Bronchial epithelial cell (primary cell): ENCODE data around the gene MGLL. TPM values are rescaled to one million over a fixed set of nuclear protein-coding genes. Genes with fewer than 3 reads are reported as not detected.
A peak's percentile ranks its signal among the peaks of the same experiment; 100 is the strongest.
"Not testable (repeated sequence)": the region's sequence is repeated elsewhere in the genome, so short reads cannot be mapped to it uniquely, and the experiment has no call there.

ENCODE experiments used
- DNase-seq: peaks from one replicate; pipeline ENCODE4 v3.0.0-alpha.2; 2010; ENCODE audit warnings: low read depth
- FAIRE-seq: peaks from 2 replicates; lab custom pipeline; 2011; peaks lifted over from hg19 to GRCh38; lab: Jason Lieb, UNC
- H3K27me3 ChIP-seq: 2 replicates; pipeline ENCODE4 v1.5.1; 2011; ENCODE audit warnings: low read length; ENCODE audit not compliant: control insufficient read depth, insufficient read depth
- H3K36me3 ChIP-seq: 2 replicates; pipeline ENCODE4 v1.5.1; 2011; ENCODE audit warnings: low read length; ENCODE audit not compliant: control insufficient read depth, insufficient read depth
- H3K4me3 ChIP-seq: 2 replicates; pipeline ENCODE4 v1.5.1; 2011; ENCODE audit warnings: mild to moderate bottlenecking, low read depth, low read length, control low read depth
- total RNA-seq: library from RNA; depleted of rRNA; stranded (reverse); fragments of >200 nt; gene quantifications from 2 replicates; pipeline ENCODE4 v1.2.1, GENCODE V29; 2014
- TF ChIP-seq, protein P1 (sequence below): IDR thresholded peaks from 2 replicates; pipeline ENCODE4 v1.5.1; 2011; ENCODE audit warnings: mild to moderate bottlenecking, moderate library complexity, low read length, control low read depth, inconsistent platforms; ENCODE audit not compliant: insufficient read depth, severe bottlenecking

MGLL gene
- total RNA-seq, 1 donor from 2014 or later = 25.5 TPM

DNA sequence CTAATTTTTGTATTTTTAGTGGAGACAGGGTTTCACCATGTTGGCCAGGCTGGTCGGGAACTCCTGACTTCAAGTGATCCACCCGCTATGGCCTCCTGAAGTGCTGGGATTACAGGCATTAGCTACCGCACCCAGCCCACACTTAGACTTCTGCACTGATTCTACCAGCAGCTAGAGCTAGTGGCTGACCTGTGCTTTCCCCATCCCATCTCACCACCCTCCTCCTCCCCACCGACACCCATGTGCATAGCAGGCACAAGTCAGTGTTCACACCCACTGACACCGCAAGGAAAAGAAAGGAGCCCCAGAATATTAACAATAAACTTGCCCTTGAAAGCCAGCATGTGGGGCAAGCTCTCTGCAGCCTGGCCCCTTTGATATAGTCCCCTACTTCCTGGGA, 160.7 kb downstream of the MGLL start:
- no peaks in the 10 kb centered on the region for H3K27me3 ChIP-seq
- TF ChIP-seq, protein P1, sequence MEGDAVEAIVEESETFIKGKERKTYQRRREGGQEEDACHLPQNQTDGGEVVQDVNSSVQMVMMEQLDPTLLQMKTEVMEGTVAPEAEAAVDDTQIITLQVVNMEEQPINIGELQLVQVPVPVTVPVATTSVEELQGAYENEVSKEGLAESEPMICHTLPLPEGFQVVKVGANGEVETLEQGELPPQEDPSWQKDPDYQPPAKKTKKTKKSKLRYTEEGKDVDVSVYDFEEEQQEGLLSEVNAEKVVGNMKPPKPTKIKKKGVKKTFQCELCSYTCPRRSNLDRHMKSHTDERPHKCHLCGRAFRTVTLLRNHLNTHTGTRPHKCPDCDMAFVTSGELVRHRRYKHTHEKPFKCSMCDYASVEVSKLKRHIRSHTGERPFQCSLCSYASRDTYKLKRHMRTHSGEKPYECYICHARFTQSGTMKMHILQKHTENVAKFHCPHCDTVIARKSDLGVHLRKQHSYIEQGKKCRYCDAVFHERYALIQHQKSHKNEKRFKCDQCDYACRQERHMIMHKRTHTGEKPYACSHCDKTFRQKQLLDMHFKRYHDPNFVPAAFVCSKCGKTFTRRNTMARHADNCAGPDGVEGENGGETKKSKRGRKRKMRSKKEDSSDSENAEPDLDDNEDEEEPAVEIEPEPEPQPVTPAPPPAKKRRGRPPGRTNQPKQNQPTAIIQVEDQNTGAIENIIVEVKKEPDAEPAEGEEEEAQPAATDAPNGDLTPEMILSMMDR = no peak
- DNase-seq (no peak), FAIRE-seq (no peak)
- H3K36me3 ChIP-seq = no peaks in the 10 kb centered on the region
- H3K4me3 ChIP-seq = no peak overlapping the region

DNA sequence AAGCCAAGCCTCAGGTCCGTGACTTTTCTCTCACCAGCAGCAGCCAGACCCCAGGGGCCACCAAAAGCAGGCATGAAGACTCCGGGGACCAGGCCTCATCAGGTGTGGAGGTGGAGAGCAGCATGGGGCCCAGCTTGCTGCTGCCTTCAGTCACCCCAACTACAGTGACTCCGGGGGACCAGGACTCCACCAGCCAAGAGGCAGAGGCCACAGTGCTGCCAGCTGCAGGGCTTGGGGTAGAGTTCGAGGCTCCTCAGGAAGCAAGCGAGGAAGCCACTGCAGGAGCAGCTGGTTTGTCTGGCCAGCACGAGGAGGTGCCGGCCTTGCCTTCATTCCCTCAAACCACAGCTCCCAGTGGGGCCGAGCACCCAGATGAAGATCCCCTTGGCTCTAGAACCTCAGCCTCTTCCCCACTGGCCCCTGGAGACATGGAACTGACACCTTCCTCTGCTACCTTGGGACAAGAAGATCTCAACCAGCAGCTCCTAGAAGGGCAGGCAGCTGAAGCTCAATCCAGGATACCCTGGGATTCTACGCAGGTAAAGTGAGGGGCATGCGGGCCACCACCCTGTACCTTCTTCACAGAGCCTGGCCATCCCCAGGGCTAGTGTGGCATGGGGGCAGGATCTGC, 161.6 kb downstream of the MGLL start:
- Histone ChIP-seq H3K36me3 (no peaks in the 10 kb centered on the region), H3K27me3 (no peaks in the 10 kb centered on the region), H3K4me3 (no peak overlapping the region)
- TF ChIP-seq, protein P1 = no peak
- no peak for DNase-seq
- FAIRE-seq = no peak

DNA sequence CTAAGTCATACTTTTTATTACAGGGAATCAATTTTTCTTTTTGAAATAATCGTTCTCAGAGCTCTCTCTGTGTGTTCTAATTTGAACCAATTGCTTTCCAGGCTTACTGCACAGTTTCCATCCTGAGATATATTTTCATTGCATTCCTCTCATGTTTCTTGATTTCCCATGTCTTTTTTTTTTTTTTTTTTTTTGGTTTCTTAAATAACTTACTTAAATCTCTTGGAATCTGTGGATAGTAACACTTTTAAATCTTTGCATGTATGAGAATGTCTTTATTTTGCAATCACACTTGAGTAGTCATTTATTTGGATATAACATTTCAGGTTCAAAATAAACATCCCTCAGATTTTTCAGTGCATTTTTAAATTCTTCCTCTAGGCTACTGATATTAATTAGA, 164.1 kb downstream of the MGLL start:
- no peak for FAIRE-seq
- TF ChIP-seq, protein P1 = no peak
- no peaks in the 10 kb centered on the region for H3K27me3 ChIP-seq
- no peak overlapping the region for H3K4me3 ChIP-seq
- no peak for DNase-seq
- no peaks in the 10 kb centered on the region for H3K36me3 ChIP-seq

DNA sequence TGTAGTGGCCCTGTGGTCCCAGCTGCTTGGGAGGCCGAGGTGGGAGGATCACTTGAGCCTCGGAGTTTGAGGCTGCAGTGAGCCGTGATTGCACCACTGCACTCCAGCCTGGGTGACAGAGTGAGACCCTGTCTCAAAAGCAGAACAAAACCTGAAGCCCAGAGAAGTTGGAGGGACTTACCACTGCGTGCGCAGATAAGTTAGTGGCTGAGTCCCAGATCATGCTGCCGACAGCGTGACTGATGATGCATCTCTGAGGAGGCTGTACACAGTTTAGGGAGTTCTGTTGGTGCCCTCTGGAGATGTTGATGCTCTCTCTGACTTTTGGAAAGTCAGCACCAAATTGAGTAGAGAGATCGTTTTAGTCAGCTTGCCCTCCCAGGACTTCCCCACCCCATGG, 165.4 kb downstream of the MGLL start:
- DNase-seq (no peak), FAIRE-seq (peak; percentile 55)
- Histone ChIP-seq H3K36me3 (no peaks in the 10 kb centered on the region), H3K27me3 (no peaks in the 10 kb centered on the region), H3K4me3 (no peak overlapping the region)
- TF ChIP-seq, protein P1 = no peak

DNA sequence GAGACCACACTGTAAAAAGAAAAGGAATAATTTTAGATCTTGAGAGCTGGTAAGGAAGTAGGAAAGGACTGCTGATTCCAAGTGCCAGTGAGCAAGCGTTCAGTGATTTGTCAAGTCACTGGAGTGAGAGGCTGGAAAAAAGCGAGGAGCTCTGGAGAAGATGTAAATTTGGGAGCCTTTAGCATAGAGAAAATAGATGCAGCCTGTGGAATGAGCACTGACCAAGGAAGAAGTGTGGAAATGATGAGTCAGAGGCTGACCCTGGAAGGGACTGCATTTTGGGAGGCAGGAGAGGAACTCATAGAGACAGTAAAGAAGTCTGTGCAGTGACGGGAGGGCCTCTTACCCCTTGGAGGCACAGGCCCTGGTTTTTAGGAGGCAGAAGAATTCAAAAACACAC, 166.7 kb downstream of the MGLL start:
- DNase-seq (peak; percentile 15), FAIRE-seq (no peak)
- TF ChIP-seq, protein P1 = no peak
- Histone ChIP-seq H3K36me3 (no peaks in the 10 kb centered on the region), H3K4me3 (no peak overlapping the region), H3K27me3 (no peaks in the 10 kb centered on the region)

DNA sequence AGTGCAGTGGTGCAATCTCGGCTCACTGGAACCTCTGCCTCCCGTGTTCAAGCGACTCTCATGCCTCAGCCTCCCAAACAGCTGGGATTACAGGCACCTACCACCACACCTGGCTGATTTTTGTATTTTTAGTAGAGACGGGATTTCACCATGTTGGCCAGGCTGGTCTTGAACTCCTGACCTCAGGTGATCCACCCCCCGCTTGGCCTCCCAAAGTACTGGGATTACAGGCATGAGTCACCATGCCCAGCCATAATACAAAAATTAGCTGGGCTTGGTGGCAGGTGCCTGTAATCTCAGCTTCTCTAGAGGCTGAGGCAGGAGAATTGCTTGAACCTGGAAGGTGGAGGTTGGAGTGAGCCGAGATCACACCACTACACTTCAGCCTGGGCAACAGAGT, 167.3 kb downstream of the MGLL start:
- not testable (repeated sequence) for DNase-seq, H3K27me3 ChIP-seq, H3K4me3 ChIP-seq, FAIRE-seq, H3K36me3 ChIP-seq
